ENCODE data around the gene CHMP4B.

- TF ChIP-seq EZH2 (IDR thresholded peaks at IDR 0.05; ENCODE audit: insufficient read depth, poor library complexity, severe bottlenecking) (no peak), EZH2phosphoT487 (IDR thresholded peaks at IDR 0.05; ENCODE audit: insufficient read depth, low read depth) (no peak)
Measured at GRCh38 chr20:33894798-33895197, 83.7 kb downstream of the CHMP4B start.
